AG09319 (cell line): ENCODE measurements around the gene DGKK.
"Not testable (repeated sequence)": the region's sequence is repeated elsewhere in the genome, so short reads cannot be mapped to it uniquely, and the experiment has no call there.

Experiments used
- DNase-seq: peaks from one replicate; pipeline ENCODE4 v3.0.0-alpha.2; 2010; ENCODE audit warnings: low read depth; ENCODE audit errors: extremely low read depth
- TF ChIP-seq, protein P1 (sequence below): IDR thresholded peaks from 2 replicates; pipeline ENCODE4 v1.5.1; 2011; ENCODE audit warnings: low read depth, mild to moderate bottlenecking, inconsistent platforms, low read length, moderate library complexity

DGKK gene

DNA sequence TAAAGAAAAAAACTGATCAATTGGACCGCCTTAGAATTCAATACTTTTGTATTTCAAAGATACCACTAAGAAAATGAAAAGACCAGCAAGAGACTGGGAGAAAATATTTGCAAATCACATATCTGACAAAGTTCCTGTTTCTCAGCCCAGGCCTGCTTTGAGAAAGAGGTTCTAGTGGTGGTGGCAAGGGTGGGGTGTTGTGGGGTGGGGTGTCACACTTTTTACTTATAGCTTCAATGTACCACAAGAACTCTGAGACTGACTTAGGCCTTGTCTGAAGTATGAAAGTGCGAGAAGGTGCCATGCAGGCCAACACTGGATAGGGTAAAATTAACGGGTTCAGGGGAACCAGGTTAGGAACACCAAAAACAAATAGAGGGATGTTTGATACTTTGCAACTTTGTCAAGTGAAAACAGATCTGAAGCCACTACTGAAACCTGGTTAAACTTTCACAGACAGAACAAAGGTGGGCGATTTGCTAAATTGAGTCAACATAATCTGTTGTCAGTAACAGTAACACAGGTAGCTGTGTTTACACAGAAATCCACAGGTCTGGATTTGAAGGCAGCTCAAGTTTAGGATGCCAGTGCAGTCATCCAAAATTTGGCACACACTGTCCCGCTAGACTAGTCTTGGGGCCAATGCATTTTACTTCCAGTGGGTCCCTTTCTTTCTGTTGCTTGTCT lies 88.8 kb downstream of the DGKK start:
- no peak for DNase-seq
- TF ChIP-seq, protein P1, sequence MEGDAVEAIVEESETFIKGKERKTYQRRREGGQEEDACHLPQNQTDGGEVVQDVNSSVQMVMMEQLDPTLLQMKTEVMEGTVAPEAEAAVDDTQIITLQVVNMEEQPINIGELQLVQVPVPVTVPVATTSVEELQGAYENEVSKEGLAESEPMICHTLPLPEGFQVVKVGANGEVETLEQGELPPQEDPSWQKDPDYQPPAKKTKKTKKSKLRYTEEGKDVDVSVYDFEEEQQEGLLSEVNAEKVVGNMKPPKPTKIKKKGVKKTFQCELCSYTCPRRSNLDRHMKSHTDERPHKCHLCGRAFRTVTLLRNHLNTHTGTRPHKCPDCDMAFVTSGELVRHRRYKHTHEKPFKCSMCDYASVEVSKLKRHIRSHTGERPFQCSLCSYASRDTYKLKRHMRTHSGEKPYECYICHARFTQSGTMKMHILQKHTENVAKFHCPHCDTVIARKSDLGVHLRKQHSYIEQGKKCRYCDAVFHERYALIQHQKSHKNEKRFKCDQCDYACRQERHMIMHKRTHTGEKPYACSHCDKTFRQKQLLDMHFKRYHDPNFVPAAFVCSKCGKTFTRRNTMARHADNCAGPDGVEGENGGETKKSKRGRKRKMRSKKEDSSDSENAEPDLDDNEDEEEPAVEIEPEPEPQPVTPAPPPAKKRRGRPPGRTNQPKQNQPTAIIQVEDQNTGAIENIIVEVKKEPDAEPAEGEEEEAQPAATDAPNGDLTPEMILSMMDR = no peak

DNA sequence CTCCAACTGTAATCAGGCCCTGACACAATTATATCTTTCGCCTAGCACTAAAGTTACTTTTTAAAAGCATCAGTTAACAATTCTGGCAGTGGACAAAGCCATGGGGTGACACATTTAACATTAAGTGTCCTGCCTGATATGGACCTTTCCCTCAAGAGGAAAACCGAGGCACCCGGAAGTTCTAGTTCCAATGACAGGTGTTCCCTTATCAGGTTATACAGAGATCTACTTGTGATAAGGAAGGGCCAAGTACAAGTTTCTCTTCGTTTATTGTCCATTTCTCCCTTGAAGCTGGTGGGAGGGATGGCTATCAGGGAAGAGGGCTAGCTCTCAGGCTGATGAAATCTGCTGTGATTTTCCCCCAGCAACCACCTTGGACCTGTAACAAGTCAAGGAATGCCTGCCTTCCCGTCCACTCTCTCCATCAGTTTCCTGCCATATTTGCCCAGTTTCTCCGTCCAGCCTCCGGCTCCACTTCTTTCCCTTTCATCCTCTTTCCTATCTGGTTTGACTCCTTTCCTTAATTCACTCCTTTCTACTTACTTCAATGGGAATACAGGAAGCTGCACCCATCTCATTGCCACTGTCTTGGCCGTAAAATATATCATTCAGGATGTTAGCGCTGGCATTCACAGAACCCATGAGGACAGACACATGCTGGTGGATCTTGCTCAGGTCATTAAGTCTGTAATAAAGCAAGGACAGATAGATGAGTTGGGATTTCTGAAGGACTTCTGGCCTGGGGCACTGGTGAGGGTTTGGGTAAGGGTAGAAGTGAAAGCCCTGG lies 95.0 kb downstream of the DGKK start:
- TF ChIP-seq, protein P1 = no peak
- no peak for DNase-seq

DNA sequence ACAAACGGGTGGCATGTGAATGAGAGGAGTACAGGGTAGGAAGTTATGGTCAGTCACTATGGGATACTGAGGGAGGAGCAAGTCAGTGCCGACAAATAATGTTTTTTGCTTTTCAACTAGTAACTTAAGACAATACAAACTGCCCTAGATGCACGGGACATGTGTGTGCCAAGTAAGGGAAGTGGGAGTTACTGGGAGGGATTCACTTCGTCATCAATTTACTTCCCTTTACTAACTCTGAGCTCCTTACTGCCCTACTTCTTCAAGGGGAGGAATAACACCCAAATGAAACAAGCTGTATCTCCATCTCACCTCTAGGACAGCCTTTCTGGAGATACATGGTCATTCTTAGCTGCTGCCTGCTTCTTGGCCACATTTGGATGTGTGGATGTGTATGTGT lies 97.7 kb downstream of the DGKK start:
- DNase-seq = no peak
- TF ChIP-seq, protein P1 = no peak

DNA sequence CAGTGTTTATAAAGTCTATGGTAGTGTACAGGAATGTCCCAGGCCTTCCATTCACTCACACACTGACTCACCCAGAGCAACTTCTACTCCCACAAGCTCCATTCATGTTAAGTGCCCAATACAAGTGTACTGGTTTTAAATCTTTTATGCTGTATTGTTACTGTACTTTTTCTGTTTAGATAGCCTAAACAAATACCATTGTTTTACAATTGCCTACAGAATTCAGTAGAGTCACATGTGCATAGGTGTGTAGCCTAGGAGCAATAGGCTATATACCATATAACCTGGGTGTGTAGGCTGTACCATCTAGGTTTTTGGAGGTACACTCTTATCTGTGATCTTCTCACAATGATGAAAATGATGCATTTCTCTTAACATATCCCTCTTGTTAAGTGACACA lies 126.7 kb downstream of the DGKK start:
- no peak for DNase-seq
- TF ChIP-seq, protein P1 = no peak

DNA sequence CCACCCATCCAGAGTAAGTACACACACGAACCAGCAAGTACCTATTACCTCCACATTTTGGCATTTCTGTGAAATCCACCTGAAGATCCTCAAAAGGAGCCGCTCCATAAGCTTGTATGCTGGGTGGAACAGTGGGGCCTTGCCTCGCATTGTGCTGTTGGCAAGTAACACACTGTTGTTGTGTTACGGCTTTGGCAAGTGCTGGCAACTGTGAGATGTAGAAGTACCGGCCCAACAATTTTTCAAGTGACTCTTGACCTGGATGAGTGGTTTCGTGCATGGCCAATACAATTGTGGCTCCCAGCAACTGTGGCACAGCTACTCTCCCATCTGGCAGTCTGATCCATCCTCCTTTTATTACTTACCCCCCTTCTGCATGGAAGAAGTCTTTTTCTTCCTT lies 137.3 kb downstream of the DGKK start:
- TF ChIP-seq, protein P1 = no peak
- no peak for DNase-seq

DNA sequence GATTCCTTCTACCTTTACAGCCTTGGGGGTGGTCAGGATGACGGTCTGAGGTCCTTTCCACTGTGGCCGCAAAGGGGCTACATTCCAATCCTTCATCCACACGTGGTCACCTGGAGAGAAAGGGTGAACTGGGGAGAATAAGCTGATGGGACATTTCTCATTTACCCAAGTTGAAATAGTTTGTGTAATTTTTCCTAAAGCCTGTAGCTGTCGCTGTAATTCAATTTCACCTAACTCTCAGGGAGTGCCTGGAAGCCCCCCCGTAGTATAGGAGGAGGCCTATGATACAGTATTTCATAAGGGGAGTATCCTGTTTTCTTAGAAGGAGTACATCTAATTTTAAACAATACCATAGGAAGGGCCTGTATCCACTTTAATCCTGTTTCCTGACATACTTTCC lies 138.0 kb downstream of the DGKK start:
- DNase-seq = not testable (repeated sequence)

DNA sequence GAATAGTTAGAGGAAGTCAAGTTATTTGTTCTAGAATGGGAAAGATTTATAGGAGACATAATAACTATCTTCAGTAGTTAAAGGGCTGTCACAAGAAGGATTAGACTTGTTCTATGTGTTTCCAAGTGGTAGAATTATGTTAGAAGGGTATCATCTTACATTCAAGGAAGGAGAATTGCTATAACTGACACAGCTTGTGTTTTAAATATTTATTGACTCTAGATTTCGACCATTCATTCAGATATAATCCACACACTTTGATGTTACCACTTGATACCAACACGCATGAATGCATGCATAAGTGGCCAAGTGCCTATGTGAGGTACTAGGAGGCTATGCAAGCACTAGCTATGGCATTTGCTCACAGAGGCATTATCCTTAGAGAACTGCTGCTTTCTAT lies 143.4 kb downstream of the DGKK start:
- TF ChIP-seq, protein P1 = no peak
- no peak for DNase-seq
